ENCODE measurements around the gene TUBGCP6. TPM values are rescaled to one million over a fixed set of nuclear protein-coding genes. Genes with fewer than 3 reads are reported as not detected.
"Not testable (repeated sequence)": the region's sequence is repeated elsewhere in the genome, so short reads cannot be mapped to it uniquely, and the experiment has no call there.

TUBGCP6 gene
- total RNA-seq, 1 experiment from 2014 or later, result 31.3 TPM

GRCh38 chr22:50274771-50275170, 29.9 kb upstream of the TUBGCP6 start:
- intact Hi-C loops (cut with micrococcal nuclease; ENCODE audit: unreplicated experiment), result loop anchor here (5.0 kb wide), 1 partner anchor 68 kb away; the partner anchor contains the start of gene PPP6R2
- DNase-seq (ENCODE audit: low read depth, low spot score), result no peak
- TF ChIP-seq TCF7L2 (IDR thresholded peaks at IDR 0.05; ENCODE audit: low read depth, low read length) (no peak), REST (IDR thresholded peaks at IDR 0.05; ENCODE audit: insufficient read depth in 1 of 2, low read depth in 2 of 2, low read length in 1 of 2) (no peak), CTCF (IDR thresholded peaks at IDR 0.05) (no peak), POLR2AphosphoS5 (IDR thresholded peaks at IDR 0.05; ENCODE audit: low read depth, low read length) (no peak), SIN3A (IDR thresholded peaks at IDR 0.05; ENCODE audit: borderline replicate concordance, insufficient read depth, low read depth, low read length) (no peak)
- Histone ChIP-seq H3K4me1 (ENCODE audit: control insufficient read depth, insufficient read depth, low read length) (peaks cover 21% of the 10 kb centered on the region), H3K9me3 (ENCODE audit: control insufficient read depth, insufficient read depth, low read depth, low read length) (no peaks in the 10 kb centered on the region), H3K36me3 (ENCODE audit: control insufficient read depth, insufficient read depth, low read length) (no peaks in the 10 kb centered on the region), H3K27ac (ENCODE audit: low read length) (peak overlapping the region; percentile 66), H3K4me3 (ENCODE audit: low read depth in 2 of 2, low read length in 2 of 2) (no peak overlapping the region), H3K27me3 (ENCODE audit: control insufficient read depth, insufficient read depth, low read length) (no peaks in the 10 kb centered on the region)
- ChIA-PET POLR2A (no interaction called here), CTCF (no interaction called here)
- in situ Hi-C loops (cut with HindIII; ENCODE audit: low pct_unique_long_range_greater_than_20kb, low sequenced_read_pairs), result no loop called here
- no TSS peak for BruUV-seq (replicated peaks)
- no peak for ATAC-seq

GRCh38 chr22:50274311-50274710, 29.5 kb upstream of the TUBGCP6 start:
- CTCF ChIA-PET, result no interaction called here
- peaks cover 21% of the 10 kb centered on the region for H3K4me1 ChIP-seq (ENCODE audit: control insufficient read depth, insufficient read depth, low read length)
- no peak overlapping the region for H3K4me3 ChIP-seq (ENCODE audit: low read depth in 2 of 2, low read length in 2 of 2)
- intact Hi-C loops (cut with micrococcal nuclease; ENCODE audit: unreplicated experiment), result loop anchor here (5.0 kb wide), 1 partner anchor 68 kb away; the partner anchor contains the start of gene PPP6R2
- H3K27me3 ChIP-seq (ENCODE audit: control insufficient read depth, insufficient read depth, low read length), result no peaks in the 10 kb centered on the region
- ATAC-seq (peak; percentile 28; the same call in 1 of the 2 replicates), DNase-seq (ENCODE audit: low read depth, low spot score) (no peak)
- no peaks in the 10 kb centered on the region for H3K9me3 ChIP-seq (ENCODE audit: control insufficient read depth, insufficient read depth, low read depth, low read length)
- no peak for TF ChIP-seq REST (IDR thresholded peaks at IDR 0.05; ENCODE audit: insufficient read depth in 1 of 2, low read depth in 2 of 2, low read length in 1 of 2)
- TF ChIP-seq POLR2AphosphoS5 (IDR thresholded peaks at IDR 0.05; ENCODE audit: low read depth, low read length), result no peak
- peak; percentile 42 for TF ChIP-seq CTCF (IDR thresholded peaks at IDR 0.05)
- POLR2A ChIA-PET, result no interaction called here
- peak overlapping the region; percentile 59 for H3K27ac ChIP-seq (ENCODE audit: low read length)
- H3K36me3 ChIP-seq (ENCODE audit: control insufficient read depth, insufficient read depth, low read length), result no peaks in the 10 kb centered on the region
- BruUV-seq (replicated peaks), result no TSS peak
- in situ Hi-C loops (cut with HindIII; ENCODE audit: low pct_unique_long_range_greater_than_20kb, low sequenced_read_pairs), result no loop called here

DNA sequence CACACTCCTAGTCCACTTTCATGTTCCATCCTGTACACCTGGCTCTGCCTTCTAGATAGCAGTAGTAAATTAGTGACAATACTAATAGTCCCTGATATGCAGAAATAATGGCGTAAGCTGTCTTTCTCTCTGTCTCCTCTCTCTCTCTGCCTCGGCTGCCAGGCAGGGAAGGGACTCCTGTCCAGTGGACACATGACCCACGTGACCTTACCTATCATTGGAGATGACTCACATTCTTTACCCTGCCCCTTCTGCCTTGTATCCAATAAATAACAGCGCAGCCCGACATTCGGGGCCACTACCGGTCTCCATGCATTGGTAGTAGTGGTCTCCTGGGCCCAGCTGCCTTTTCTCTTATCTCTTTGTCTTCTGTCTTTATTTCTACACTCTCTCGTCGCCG, 29.0 kb upstream of the TUBGCP6 start:
- Histone ChIP-seq H3K27ac (ENCODE audit: low read length) (peak overlapping the region; percentile 59), H3K4me1 (ENCODE audit: control insufficient read depth, insufficient read depth, low read length) (peaks cover 21% of the 10 kb centered on the region)
- intact Hi-C loops (cut with micrococcal nuclease; ENCODE audit: unreplicated experiment), result loop anchor here (5.0 kb wide), 1 partner anchor 69 kb away; the partner anchor contains the start of gene PPP6R2
- BruUV-seq (replicated peaks); H3K9me3 ChIP-seq (ENCODE audit: control insufficient read depth, insufficient read depth, low read depth, low read length); H3K4me3 ChIP-seq (ENCODE audit: low read depth in 2 of 2, low read length in 2 of 2); H3K36me3 ChIP-seq (ENCODE audit: control insufficient read depth, insufficient read depth, low read length); ATAC-seq; DNase-seq (ENCODE audit: low read depth, low spot score); in situ Hi-C loops (cut with HindIII; ENCODE audit: low pct_unique_long_range_greater_than_20kb, low sequenced_read_pairs); H3K27me3 ChIP-seq (ENCODE audit: control insufficient read depth, insufficient read depth, low read length): not testable (repeated sequence)
- CTCF ChIA-PET, result interaction anchor here (0.9 kb wide), 1 partner anchor 21 kb away, joined by 3 read pairs; no protein-coding TSS in a partner anchor
- POLR2A ChIA-PET, result interaction anchor here (0.6 kb wide), 1 partner anchor 163 kb away, joined by 3 read pairs; no protein-coding TSS in a partner anchor
